ENCODE results near the gene MTF1.
A peak's percentile ranks its signal among the peaks of the same experiment; 100 is the strongest.

Gene MTF1

DNA sequence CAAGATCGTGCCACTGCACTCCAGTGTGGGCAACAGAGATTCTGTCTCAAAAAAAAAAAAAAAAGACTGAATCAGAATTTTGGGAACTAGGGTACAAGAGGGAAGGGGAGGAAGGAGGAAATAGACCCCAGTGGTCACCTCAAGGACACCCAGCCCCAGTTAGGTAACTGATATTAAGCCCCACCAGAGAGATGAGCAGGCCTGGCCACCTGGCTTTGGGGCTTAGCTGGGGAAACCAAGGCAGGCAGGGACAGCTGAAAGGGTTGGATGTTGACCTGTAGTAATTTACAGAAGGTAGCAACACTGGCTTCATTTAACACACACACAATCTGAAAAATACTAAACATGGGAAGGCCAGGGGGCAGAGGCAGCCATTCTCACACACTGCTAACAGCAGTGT lies 57.0 kb downstream of the MTF1 start:
- TF ChIP-seq, protein P1, sequence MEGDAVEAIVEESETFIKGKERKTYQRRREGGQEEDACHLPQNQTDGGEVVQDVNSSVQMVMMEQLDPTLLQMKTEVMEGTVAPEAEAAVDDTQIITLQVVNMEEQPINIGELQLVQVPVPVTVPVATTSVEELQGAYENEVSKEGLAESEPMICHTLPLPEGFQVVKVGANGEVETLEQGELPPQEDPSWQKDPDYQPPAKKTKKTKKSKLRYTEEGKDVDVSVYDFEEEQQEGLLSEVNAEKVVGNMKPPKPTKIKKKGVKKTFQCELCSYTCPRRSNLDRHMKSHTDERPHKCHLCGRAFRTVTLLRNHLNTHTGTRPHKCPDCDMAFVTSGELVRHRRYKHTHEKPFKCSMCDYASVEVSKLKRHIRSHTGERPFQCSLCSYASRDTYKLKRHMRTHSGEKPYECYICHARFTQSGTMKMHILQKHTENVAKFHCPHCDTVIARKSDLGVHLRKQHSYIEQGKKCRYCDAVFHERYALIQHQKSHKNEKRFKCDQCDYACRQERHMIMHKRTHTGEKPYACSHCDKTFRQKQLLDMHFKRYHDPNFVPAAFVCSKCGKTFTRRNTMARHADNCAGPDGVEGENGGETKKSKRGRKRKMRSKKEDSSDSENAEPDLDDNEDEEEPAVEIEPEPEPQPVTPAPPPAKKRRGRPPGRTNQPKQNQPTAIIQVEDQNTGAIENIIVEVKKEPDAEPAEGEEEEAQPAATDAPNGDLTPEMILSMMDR (IDR thresholded peaks at IDR 0.05; ENCODE audit: low read depth, low read length, missing control alignments) = no peak
- Histone ChIP-seq H3K27me3 (replicated peaks) (no peaks in the 10 kb centered on the region), H3K4me3 (ENCODE audit: low read depth, low read length) (no peak overlapping the region), H3K27ac (no peak overlapping the region), H3K36me3 (replicated peaks) (peaks cover 54% of the 10 kb centered on the region)
- no peak for DNase-seq
- in situ Hi-C loops (cut with HindIII; ENCODE audit: low pct_ligation_motif_present, low sequenced_read_pairs) = no loop called here

DNA sequence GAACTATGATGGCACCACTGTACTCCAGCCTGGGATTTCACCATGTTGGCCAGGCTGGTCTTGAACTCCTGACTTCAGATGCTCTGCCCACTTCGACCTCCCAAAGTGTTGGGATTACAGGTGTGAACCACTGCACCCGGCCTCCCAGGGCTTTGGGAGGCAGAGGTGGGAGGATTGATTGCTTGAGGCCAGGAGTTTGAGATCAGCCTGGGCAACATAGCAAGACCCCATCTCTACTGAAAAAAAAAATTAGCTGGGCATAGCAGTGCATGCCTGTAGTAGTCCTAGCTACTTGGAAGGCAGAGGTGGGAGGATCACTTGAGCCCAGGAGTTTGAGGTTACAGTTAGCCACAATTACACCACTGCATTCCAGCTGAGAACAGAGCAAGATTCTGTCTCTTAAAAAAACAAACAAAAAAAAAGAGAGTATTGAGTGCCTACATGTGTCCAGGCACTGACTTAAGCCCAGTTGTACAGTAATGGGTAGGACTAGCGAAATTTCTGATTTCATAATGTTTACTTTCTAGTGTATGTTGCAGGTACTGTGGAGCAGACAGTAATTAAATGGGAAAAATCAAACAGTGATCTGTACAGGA lies 61.5 kb downstream of the MTF1 start:
- peak; percentile 57 for DNase-seq
- in situ Hi-C loops (cut with HindIII; ENCODE audit: low pct_ligation_motif_present, low sequenced_read_pairs) = no loop called here
- TF ChIP-seq, protein P1 (IDR thresholded peaks at IDR 0.05; ENCODE audit: low read depth, low read length, missing control alignments) = no peak

DNA sequence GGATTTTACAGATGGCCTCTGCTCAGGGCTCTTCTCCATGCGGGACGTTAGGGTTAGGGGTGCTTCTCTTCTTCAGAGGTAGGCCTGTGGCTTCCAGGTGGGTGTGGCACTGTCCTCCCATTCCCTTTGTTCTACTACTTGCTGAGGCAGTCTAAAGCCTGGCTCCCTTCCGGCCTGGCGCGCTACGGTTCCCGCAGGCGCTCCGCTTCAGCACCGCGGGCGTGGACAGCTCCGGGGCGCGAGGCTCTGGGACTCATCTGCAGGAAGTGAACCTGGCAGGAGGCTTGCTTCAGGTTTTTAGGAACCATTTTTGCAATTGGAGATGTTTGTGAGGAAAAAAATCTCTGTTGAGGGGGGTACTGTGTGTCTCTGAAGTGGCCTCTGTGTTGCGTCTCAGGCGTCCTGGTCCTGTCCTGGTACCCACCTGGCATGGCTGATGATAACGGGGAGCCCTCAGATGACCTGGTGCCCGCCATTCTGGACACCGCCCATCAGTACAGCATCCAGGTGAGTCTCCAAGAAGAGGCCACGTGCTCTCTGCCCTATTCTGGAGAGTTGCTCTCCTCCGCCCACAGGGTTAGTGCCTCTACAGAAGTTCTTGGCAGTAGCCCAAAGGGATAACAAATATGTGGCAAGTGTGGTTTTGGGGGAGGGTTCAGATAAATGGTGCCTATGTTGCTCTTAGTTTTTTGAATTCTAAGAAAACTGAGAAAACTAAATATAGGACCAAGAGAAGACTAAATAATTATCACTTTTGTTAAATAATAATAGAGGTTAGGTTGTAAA lies 63.9 kb downstream of the MTF1 start:
- DNase-seq = peak; percentile 25
- in situ Hi-C loops (cut with HindIII; ENCODE audit: low pct_ligation_motif_present, low sequenced_read_pairs) = no loop called here
- Histone ChIP-seq H3K27me3 (replicated peaks) (peaks cover 14% of the 10 kb centered on the region), H3K4me3 (ENCODE audit: low read depth, low read length) (no peak overlapping the region), H3K36me3 (replicated peaks) (no peaks in the 10 kb centered on the region), H3K27ac (no peak overlapping the region)
- TF ChIP-seq, protein P1 (IDR thresholded peaks at IDR 0.05; ENCODE audit: low read depth, low read length, missing control alignments) = no peak

More for the DNA sequence above, 61.5 kb downstream of the MTF1 start:
- H3K36me3 ChIP-seq (replicated peaks) = peaks cover 14% of the 10 kb centered on the region
- H3K4me3 ChIP-seq (ENCODE audit: low read depth, low read length) = no peak overlapping the region
- no peak overlapping the region for H3K27ac ChIP-seq
- H3K27me3 ChIP-seq (replicated peaks) = peaks cover 5% of the 10 kb centered on the region

DNA sequence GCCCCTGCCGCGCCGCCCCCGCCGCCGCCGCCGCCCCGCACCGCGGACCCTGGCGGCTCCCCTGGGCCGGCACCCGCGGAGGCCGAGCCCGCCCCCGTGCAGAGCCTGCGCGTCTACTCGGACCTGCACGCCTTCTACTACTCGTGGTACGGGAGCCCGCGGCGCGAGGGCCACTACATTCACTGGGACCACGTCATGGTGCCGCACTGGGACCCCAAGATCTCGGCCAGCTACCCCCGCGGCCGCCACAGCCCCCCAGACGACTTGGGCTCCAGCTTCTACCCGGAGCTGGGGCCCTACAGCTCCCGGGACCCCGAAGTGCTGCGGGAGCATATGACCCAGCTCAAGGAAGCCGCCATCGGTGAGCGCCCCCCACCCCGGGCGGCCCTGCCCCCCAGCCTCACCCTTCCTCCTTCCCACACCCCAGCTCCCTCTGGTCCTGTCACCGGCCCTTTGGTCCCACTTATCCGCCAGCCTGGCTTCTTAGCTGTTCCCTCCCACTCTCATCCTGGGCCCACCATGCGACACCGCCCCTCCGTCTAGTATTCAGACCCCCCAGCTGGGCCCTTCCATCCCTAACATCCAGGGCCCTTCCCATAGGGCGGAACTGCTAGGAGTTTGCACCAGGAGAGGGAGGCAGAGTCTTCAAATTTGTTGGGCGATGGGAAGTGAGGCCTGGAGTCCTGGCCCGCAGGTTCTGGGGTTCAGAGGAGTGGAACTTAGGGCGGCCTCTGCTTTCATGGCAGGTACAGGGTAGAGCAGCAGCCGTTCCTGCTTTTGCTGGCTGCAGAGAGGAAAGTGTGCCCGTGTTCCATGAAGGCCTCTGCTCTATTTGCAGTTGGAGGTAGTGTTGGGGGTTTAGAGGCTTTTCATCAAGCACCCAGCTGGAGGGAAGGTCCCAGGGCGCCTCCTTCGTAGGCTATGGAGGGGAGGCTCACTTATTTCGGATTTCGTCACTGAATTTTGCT lies 64.7 kb downstream of the MTF1 start:
- Histone ChIP-seq H3K4me3 (ENCODE audit: low read depth, low read length) (no peak overlapping the region), H3K27ac (no peak overlapping the region), H3K36me3 (replicated peaks) (no peaks in the 10 kb centered on the region), H3K27me3 (replicated peaks) (peaks cover 14% of the 10 kb centered on the region)
- in situ Hi-C loops (cut with HindIII; ENCODE audit: low pct_ligation_motif_present, low sequenced_read_pairs) = no loop called here
- DNase-seq = no peak
- TF ChIP-seq, protein P1 (IDR thresholded peaks at IDR 0.05; ENCODE audit: low read depth, low read length, missing control alignments) = no peak

DNA sequence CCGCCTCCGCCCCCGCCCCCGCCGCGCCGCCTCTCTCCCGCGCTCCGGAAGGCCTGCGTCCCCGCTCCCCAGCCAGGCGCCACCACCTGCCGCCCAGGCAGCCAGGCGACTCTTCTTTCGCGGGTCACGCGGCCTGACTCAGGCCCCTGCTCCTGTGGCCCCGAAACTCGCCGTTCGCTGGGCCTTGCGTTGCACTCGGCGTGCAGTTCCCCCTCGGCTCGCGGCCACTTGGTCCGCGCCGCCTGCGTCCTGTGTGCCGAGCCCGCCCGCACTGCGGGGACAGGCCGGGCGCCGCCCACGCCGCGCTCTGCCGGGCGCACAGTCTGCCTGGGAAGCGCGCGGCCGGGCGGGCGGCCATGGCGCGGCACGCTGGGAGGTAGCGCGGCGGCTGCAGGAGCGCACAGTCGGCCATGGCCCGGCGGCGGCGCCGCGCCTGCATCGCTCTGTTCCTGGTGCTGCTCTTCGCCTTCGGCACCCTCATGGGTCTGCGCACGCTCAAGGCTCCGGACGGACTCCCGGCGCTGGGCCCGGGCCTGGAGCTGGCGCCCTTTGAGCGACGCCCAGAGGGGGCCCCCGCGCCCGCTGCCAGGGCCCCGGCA lies 65.5 kb downstream of the MTF1 start, which contains the start of gene MANEAL:
MANEAL (plus strand) TSS at position 75 of the 599 bp plus-strand sequence; CDS start at position 411, 336 bp downstream.
- in situ Hi-C loops (cut with HindIII; ENCODE audit: low pct_ligation_motif_present, low sequenced_read_pairs) = no loop called here
- H3K4me3 ChIP-seq (ENCODE audit: low read depth, low read length) = peak within 1 kb of the TSS; percentile 52
- no peaks in the 10 kb centered on the region for H3K36me3 ChIP-seq (replicated peaks)
- peak; percentile 29 for DNase-seq
- peaks cover 14% of the 10 kb centered on the region for H3K27me3 ChIP-seq (replicated peaks)
- no peak within 1 kb of the TSS for H3K27ac ChIP-seq
- TF ChIP-seq, protein P1 (IDR thresholded peaks at IDR 0.05; ENCODE audit: low read depth, low read length, missing control alignments) = no peak

Measured in brain microvascular endothelial cell (primary cell).